HepG2 (cell line): ENCODE measurements around the gene TRMT2A. TPM values are rescaled to one million over a fixed set of nuclear protein-coding genes. Genes with fewer than 3 reads are reported as not detected.

Experiments used
- ELK4 ChIP-seq: sonication (generic); formaldehyde crosslinking; IDR thresholded peaks from 2 replicates; pipeline ENCODE4 v1.9.0; 2021; ENCODE audit warnings: missing genetic modification reagents, borderline replicate concordance
- FIP1L1 ChIP-seq: fragments of 200-400 bp; formaldehyde crosslinking; IDR thresholded peaks from 2 replicates; pipeline ENCODE4 v1.6.1; 2018; ENCODE audit warnings: low read depth, mild to moderate bottlenecking, low read length, moderate library complexity, borderline replicate concordance; ENCODE audit not compliant: insufficient read depth
- KLF6 ChIP-seq: IDR thresholded peaks from 2 replicates; pipeline ENCODE4 v1.8.0; 2016; ENCODE audit warnings: missing biosample characterization, missing genetic modification reagents
- MAFK ChIP-seq, 2 experiments: IDR thresholded peaks in 1 of 2; conservative IDR thresholded peaks in 1 of 2; 2 replicates each; pipeline ENCODE4 v1.6.1; 2011; ENCODE audit warnings: improper control_type of control experiment in 2 of 2, low read length in 2 of 2
- MTF2 ChIP-seq: sonication (generic); formaldehyde crosslinking; IDR thresholded peaks from 2 replicates; pipeline ENCODE4 v1.5.0; 2020; ENCODE audit warnings: missing genetic modification reagents, borderline replicate concordance
- POLR2A ChIP-seq, 2 experiments: IDR thresholded peaks; 2 replicates each; pipeline ENCODE4 v1.6.1; 2011; ENCODE audit warnings: low read depth in 2 of 2, low read length in 2 of 2, mild to moderate bottlenecking in 1 of 2, moderate library complexity in 1 of 2; ENCODE audit not compliant: insufficient read depth in 1 of 2
- RXRA ChIP-seq: sonication (generic); formaldehyde crosslinking; IDR thresholded peaks from 2 replicates; pipeline ENCODE4 v1.5.1; 2020; ENCODE audit warnings: missing genetic modification reagents
- SMARCC2 ChIP-seq: fragments of 450-650 bp; IDR thresholded peaks from 2 replicates; pipeline ENCODE4 v1.6.1; 2017; ENCODE audit warnings: antibody characterized with exemption, mild to moderate bottlenecking
- SP140L ChIP-seq: sonication (generic); formaldehyde crosslinking; IDR thresholded peaks from 2 replicates; pipeline ENCODE4 v1.4.0; 2020; ENCODE audit warnings: missing genetic modification reagents, borderline replicate concordance
- WIZ ChIP-seq: sonication (generic); formaldehyde crosslinking; IDR thresholded peaks from 2 replicates; pipeline ENCODE4 v1.5.1; 2020; ENCODE audit warnings: mild to moderate bottlenecking, missing genetic modification reagents
- ZBTB7B ChIP-seq: sonication (generic); formaldehyde crosslinking; IDR thresholded peaks from 2 replicates; pipeline ENCODE4 v1.4.0; 2020; ENCODE audit warnings: missing genetic modification reagents
- ZNF558 ChIP-seq: sonication (generic); formaldehyde crosslinking; IDR thresholded peaks from 2 replicates; pipeline ENCODE4 v1.9.0; 2022; ENCODE audit warnings: mild to moderate bottlenecking, missing genetic modification reagents, borderline replicate concordance
- ZNF577 ChIP-seq: sonication (generic); formaldehyde crosslinking; IDR thresholded peaks from 2 replicates; pipeline ENCODE4 v1.4.0; 2020; ENCODE audit warnings: mild to moderate bottlenecking, low read depth, missing genetic modification reagents, borderline replicate concordance
- ZNF639 ChIP-seq: conservative IDR thresholded peaks from 2 replicates; pipeline ENCODE4 v1.6.1; 2018; ENCODE audit warnings: missing genetic modification reagents
- ZNF713 ChIP-seq: sonication (generic); formaldehyde crosslinking; IDR thresholded peaks from 2 replicates; pipeline ENCODE4 v1.4.0; 2020; ENCODE audit warnings: mild to moderate bottlenecking, missing genetic modification reagents
- ZNF782 ChIP-seq: sonication (generic); formaldehyde crosslinking; IDR thresholded peaks from 2 replicates; pipeline ENCODE4 v1.4.0; 2020; ENCODE audit warnings: missing genetic modification reagents, mild to moderate bottlenecking, borderline replicate concordance
- polyA plus RNA-seq, 8 experiments: library from polyadenylated mRNA; depleted of rRNA in 3 of 8; stranded (reverse) in 7 of 8; unstranded in 1 of 8; fragments of >200 nt; fragmentation: Illumina TruSeq in 4 of 8; extraction: Trizol in 4 of 8; gene quantifications; 2 replicates each; pipeline versions ENCODE4 v1.2.1 to v1.2.3, GENCODE V29; 2011 to 2016; ENCODE audit warnings: low read depth in 4 of 8, missing spikeins in 1 of 8, mixed read lengths in 1 of 8; ENCODE audit not compliant: insufficient read depth in 1 of 8
- total RNA-seq, 5 experiments: library from RNA; depleted of rRNA; stranded (reverse); fragments of >200 nt; fragmentation: Illumina TruSeq; extraction: Trizol; gene quantifications; 2 replicates each; pipeline ENCODE4 v1.2.3, GENCODE V29; 2016; ENCODE audit warnings: low read depth in 1 of 5
- TF ChIP-seq, protein P1 (sequence below): sonication (generic); formaldehyde crosslinking; IDR thresholded peaks from 2 replicates; pipeline ENCODE4 v1.4.0; 2020; ENCODE audit warnings: missing genetic modification reagents, borderline replicate concordance
- TF ChIP-seq, protein P2 (sequence below): sonication (generic); formaldehyde crosslinking; IDR thresholded peaks from 2 replicates; pipeline ENCODE4 v1.9.0; 2022; ENCODE audit warnings: missing genetic modification reagents, mild to moderate bottlenecking, borderline replicate concordance
- TF ChIP-seq, protein P3 (sequence below): sonication (generic); formaldehyde crosslinking; IDR thresholded peaks from 2 replicates; pipeline ENCODE4 v1.5.1; 2020; ENCODE audit warnings: mild to moderate bottlenecking, missing genetic modification reagents, moderate library complexity

TRMT2A gene
- total and polyA plus RNA-seq, 2 of the 13 experiments (the other 11 are each of a cell fraction or from before 2014, with no cell fraction given): 24.0 to 30.3 TPM

DNA sequence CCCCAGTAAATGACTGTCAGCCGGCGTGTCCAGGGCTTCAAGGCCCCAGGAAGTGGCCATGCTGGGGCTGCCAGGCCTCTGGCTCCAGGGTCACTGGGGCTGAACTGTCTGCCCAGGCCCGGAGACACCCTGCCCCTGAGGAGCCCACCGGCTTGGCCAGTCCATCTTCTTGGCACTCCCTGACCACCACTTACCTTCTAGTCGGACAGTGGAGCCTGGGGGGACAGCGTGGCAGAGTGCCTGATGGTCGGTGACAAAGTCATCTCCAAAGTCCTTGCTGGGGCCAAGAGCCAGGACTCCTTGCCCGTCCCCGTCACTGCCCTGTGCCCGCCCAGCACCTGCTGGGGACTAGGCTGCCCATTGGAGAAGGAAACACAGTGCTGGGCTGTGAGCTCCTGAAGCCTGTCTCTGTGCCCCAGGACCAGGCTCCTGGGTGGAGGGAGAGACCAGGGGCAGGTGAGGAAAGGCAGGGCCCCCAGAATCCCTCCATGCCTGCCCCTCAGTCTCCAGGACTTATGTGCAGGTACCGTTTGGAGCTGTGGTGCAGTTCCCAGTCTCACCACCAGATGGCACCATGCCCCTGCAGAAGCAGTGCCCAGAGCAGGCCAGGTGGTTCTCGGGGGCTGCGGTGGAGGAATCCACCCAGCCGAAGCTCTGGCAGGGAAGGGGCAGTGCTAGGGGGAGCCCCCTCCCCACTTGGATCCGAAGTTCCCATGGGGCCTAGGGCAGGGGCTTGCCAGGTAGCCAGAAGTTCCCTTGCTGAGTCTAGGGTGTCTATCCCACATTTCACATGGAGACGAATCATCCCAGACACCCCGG lies 39.8 kb upstream of the TRMT2A start (continued):
- TF ChIP-seq, protein P1, sequence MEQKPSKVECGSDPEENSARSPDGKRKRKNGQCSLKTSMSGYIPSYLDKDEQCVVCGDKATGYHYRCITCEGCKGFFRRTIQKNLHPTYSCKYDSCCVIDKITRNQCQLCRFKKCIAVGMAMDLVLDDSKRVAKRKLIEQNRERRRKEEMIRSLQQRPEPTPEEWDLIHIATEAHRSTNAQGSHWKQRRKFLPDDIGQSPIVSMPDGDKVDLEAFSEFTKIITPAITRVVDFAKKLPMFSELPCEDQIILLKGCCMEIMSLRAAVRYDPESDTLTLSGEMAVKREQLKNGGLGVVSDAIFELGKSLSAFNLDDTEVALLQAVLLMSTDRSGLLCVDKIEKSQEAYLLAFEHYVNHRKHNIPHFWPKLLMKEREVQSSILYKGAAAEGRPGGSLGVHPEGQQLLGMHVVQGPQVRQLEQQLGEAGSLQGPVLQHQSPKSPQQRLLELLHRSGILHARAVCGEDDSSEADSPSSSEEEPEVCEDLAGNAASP (CRISPR knock-in tag): no peak
- TF ChIP-seq, protein P2, sequence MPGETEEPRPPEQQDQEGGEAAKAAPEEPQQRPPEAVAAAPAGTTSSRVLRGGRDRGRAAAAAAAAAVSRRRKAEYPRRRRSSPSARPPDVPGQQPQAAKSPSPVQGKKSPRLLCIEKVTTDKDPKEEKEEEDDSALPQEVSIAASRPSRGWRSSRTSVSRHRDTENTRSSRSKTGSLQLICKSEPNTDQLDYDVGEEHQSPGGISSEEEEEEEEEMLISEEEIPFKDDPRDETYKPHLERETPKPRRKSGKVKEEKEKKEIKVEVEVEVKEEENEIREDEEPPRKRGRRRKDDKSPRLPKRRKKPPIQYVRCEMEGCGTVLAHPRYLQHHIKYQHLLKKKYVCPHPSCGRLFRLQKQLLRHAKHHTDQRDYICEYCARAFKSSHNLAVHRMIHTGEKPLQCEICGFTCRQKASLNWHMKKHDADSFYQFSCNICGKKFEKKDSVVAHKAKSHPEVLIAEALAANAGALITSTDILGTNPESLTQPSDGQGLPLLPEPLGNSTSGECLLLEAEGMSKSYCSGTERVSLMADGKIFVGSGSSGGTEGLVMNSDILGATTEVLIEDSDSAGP (CRISPR knock-in tag): peak; percentile 63
- TF ChIP-seq, protein P3, sequence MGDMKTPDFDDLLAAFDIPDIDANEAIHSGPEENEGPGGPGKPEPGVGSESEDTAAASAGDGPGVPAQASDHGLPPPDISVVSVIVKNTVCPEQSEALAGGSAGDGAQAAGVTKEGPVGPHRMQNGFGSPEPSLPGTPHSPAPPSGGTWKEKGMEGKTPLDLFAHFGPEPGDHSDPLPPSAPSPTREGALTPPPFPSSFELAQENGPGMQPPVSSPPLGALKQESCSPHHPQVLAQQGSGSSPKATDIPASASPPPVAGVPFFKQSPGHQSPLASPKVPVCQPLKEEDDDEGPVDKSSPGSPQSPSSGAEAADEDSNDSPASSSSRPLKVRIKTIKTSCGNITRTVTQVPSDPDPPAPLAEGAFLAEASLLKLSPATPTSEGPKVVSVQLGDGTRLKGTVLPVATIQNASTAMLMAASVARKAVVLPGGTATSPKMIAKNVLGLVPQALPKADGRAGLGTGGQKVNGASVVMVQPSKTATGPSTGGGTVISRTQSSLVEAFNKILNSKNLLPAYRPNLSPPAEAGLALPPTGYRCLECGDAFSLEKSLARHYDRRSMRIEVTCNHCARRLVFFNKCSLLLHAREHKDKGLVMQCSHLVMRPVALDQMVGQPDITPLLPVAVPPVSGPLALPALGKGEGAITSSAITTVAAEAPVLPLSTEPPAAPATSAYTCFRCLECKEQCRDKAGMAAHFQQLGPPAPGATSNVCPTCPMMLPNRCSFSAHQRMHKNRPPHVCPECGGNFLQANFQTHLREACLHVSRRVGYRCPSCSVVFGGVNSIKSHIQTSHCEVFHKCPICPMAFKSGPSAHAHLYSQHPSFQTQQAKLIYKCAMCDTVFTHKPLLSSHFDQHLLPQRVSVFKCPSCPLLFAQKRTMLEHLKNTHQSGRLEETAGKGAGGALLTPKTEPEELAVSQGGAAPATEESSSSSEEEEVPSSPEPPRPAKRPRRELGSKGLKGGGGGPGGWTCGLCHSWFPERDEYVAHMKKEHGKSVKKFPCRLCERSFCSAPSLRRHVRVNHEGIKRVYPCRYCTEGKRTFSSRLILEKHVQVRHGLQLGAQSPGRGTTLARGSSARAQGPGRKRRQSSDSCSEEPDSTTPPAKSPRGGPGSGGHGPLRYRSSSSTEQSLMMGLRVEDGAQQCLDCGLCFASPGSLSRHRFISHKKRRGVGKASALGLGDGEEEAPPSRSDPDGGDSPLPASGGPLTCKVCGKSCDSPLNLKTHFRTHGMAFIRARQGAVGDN (CRISPR knock-in tag): peak; percentile 37; the same call in 1 of the 2 replicates
- TF ChIP-seq ZBTB7B (CRISPR knock-in tag): no peak
- 0 out of 2 replicates have a peak, but pooled peaks have one; percentile 27 for TF ChIP-seq MTF2
- TF ChIP-seq WIZ: no peak
- TF ChIP-seq FIP1L1: no peak
- TF ChIP-seq ZNF782 (CRISPR knock-in tag): no peak
- TF ChIP-seq ELK4 (CRISPR knock-in tag): no peak
- no peak for TF ChIP-seq POLR2A (IDR thresholded peaks at IDR 0.05; ENCODE audit: insufficient read depth in 1 of 2, low read depth in 2 of 2, low read length in 2 of 2)
- TF ChIP-seq ZNF558 (CRISPR knock-in tag): 0 out of 2 replicates have a peak, but pooled peaks have one; percentile 21
- TF ChIP-seq SMARCC2: no peak
- TF ChIP-seq ZNF639 (CRISPR knock-in tag): no peak
- TF ChIP-seq SP140L (CRISPR knock-in tag): no peak
- TF ChIP-seq RXRA (CRISPR knock-in tag): no peak
- TF ChIP-seq MAFK (conservative IDR thresholded peaks at IDR 0.05 in 1 of 2, IDR thresholded peaks at IDR 0.05 in 1 of 2; ENCODE audit: low read length in 2 of 2): no peak
- no peak for TF ChIP-seq ZNF713
- no peak for TF ChIP-seq KLF6
- TF ChIP-seq ZNF577 (CRISPR knock-in tag): no peak
